D721Med (cell line): ENCODE measurements around the gene ADCYAP1R1.

Experiments
- DNase-seq: peaks from one replicate; pipeline ENCODE4 v3.0.0; 2011; ENCODE audit warnings: low spot score; ENCODE audit not compliant: insufficient read length
- FAIRE-seq: peaks from 2 replicates; lab custom pipeline; 2011; peaks lifted over from hg19 to GRCh38; lab: Jason Lieb, UNC
- TF ChIP-seq, protein P1 (sequence below): IDR thresholded peaks from 2 replicates; pipeline ENCODE4 v1.5.1; 2012; ENCODE audit warnings: mild to moderate bottlenecking, control low read depth; ENCODE audit not compliant: insufficient read depth; ENCODE audit errors: missing control alignments

The ADCYAP1R1 gene

DNA sequence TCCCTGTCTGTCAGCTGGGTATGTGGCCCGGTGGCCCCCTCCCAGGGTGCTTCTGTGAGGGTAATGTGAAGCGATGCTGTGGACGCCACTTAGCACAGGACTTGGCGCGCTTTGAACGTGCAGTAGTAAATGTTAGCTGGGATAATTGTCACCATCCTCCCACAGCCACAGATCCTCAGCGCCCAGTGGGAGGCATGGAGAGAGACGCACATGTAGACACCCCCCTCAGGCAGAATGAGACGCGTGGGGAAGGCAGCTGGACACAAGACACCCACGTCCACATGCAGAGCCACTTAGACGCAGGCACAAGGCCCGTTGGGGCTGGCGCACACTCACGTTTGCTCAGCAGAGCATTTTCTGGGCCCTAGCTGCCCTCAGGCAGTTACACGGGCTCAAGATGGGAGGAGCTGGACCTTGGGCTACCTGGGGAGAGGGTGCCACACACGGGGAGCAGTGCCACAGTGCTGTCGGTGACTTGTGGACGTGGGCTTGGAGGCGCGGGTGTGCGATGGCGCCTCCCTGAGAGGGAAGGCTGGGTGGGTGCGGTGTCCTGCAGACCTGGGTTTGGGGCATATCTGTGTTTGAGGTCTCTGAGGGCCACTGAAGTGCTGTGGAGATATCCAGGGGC, 26.4 kb downstream of the ADCYAP1R1 start:
- FAIRE-seq (no peak), DNase-seq (no peak)
- TF ChIP-seq, protein P1, sequence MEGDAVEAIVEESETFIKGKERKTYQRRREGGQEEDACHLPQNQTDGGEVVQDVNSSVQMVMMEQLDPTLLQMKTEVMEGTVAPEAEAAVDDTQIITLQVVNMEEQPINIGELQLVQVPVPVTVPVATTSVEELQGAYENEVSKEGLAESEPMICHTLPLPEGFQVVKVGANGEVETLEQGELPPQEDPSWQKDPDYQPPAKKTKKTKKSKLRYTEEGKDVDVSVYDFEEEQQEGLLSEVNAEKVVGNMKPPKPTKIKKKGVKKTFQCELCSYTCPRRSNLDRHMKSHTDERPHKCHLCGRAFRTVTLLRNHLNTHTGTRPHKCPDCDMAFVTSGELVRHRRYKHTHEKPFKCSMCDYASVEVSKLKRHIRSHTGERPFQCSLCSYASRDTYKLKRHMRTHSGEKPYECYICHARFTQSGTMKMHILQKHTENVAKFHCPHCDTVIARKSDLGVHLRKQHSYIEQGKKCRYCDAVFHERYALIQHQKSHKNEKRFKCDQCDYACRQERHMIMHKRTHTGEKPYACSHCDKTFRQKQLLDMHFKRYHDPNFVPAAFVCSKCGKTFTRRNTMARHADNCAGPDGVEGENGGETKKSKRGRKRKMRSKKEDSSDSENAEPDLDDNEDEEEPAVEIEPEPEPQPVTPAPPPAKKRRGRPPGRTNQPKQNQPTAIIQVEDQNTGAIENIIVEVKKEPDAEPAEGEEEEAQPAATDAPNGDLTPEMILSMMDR: no peak

DNA sequence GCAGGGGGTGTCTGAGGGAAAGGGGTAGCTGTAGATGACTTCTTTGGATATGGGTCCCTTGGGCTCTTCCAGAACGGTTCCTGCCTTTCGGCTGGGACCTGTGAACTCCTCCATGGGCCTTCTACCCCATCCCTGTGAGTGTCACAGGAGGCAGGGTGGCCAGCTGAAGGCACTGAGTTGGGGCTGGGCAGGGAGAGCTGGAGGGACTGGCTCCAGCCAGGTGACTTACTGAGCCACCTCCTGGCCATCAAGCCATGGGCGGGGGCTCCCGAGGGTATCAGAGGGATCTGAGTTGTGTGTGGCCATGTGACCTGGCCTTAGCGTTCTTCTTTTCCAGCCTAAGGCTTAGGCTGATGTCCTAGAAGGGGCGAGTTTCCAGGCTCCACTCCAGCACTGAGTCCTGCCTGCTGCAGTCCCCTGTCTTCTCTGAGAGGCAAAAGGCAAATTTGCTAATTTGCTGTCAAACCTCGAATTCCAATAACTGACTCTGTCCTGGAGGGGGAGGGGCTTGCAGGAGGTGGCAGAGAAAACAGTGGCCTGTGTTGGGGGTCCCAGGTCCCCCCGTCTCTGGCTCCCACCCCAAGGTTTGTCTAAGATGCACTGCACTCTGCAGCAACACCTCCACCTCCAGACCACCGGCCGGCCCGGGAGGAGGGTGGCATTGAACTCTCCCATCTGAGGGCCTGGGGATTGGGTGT, 27.2 kb downstream of the ADCYAP1R1 start:
- FAIRE-seq (no peak), DNase-seq (no peak)
- TF ChIP-seq, protein P1: no peak

DNA sequence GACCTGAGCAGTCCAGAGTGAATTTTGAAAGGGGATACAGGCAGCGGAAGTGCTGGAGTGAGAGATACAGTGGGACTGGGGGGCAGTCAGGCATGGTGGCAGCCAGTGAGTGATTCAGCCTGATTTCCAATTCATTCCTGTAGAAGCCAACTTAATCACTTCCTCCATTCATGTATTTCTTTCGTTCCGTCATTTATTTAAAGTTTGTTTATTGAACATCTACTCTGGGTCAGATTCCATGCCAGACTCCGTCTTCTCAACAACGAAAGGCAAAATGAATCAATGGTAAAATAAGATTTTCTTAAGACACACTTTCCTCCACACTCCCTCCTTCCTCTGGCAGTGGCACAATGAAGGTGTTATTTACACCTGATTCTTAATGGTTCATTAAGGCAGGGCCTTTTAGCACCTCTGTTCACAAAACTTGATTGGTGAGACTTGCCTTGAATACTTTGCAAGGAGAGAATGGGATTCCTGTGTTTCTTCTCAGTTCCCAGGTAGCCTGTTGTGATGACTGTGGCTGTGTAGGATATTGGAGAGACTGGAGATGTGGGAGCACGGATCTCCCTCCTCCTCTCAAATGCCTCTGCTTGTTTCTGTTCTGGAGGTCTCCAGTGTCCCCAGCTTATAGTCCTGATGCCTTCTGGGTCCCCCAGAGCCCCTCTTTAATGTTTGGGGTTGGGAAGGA, 27.9 kb downstream of the ADCYAP1R1 start:
- TF ChIP-seq, protein P1: no peak
- no peak for DNase-seq
- FAIRE-seq: no peak

DNA sequence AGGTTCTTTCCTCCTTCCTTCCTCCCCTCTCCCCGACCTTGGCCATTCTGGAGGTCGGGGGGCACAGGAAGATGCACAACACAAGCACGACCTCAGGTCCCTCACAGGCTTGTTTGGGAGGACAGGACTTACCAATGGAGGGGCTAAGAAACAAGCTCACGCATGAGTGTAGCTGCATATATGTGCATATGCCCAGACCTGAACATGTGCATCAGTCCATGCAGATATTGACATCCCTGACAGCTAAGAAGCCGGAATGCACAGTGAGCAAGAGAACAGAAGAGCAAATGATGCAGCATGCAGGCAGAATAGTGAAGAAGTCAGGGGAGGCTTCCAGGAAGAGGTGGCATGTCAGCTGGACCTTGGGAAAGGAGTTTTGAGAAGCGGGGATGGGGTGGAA, 28.7 kb downstream of the ADCYAP1R1 start:
- DNase-seq (no peak), FAIRE-seq (no peak)
- TF ChIP-seq, protein P1: no peak

DNA sequence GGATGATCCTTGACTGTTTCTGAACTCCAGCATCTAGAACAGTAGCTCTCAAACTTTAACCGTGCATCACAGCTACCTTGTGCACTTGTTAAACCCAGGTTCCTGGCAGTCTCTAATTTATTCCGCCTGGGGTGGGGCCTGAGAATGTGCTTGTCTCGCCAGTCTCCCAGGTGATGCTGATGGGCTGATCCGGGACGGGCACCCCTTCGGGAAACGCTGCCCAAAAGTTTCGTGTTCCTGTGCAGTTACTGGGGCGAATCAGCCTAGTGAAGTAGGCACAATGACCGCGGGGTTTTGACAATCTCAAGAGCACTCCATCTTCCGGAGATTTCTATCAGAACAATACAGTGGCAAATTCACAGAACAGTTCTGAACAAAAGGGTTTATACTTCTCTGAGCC, 29.9 kb downstream of the ADCYAP1R1 start:
- no peak for FAIRE-seq
- TF ChIP-seq, protein P1: no peak
- no peak for DNase-seq

DNA sequence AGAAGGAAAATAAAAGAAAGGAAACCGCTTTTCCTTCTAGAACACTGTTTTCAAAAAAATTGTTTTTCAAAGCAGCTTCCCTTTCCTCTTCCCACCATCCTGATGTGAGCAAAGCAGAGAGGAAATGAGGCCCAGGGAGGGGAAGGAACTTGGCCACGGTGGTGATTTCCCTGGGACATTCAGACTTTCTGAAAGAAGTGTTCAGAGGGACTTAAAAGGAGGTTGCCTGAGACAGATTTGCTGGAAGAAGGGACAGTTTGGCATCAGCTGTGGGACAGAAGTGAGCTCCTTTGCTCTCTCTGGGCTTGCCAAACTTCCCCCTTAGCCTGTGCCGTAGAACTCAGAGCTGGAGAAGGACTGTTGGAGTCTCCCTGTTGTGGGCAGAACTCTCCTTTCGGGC, 30.3 kb downstream of the ADCYAP1R1 start:
- DNase-seq (no peak), FAIRE-seq (no peak)
- TF ChIP-seq, protein P1: no peak

DNA sequence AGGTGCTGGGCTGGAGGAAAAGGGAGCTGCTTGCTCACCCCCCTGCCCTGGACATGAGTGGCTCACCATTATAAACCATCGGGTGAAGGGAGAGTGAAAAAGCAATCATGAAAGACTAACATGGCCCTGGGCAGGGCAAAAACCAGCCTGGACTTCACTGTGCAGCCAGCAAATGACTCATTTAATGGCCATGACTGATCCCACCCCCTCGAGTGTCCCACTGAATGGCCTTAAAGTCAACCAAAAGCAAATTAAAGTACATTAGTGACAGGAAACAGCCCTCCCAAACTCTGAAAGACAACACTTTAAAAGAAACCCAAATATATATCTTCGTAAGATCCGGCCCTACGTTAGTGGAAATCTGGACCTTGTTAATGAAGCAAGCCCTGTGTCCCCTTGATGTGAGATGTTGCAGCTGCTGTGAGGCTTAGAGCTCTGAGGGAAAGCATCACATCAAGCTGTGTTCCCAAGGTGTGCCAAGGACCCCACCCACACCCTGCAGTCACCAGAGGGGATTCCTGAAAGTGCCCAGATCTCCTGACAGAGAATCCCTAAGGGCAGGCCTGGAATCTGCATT, 31.2 kb downstream of the ADCYAP1R1 start:
- DNase-seq (no peak), FAIRE-seq (no peak)
- TF ChIP-seq, protein P1: no peak
